NCI-H2196 (cell line): ENCODE measurements around the gene KRT83.

Experiments used
- DNase-seq: peaks from one replicate; lab custom pipeline; 2025; ENCODE audit not compliant: unreplicated experiment; lab: John Stamatoyannopoulos, UW

KRT83 gene

DNA sequence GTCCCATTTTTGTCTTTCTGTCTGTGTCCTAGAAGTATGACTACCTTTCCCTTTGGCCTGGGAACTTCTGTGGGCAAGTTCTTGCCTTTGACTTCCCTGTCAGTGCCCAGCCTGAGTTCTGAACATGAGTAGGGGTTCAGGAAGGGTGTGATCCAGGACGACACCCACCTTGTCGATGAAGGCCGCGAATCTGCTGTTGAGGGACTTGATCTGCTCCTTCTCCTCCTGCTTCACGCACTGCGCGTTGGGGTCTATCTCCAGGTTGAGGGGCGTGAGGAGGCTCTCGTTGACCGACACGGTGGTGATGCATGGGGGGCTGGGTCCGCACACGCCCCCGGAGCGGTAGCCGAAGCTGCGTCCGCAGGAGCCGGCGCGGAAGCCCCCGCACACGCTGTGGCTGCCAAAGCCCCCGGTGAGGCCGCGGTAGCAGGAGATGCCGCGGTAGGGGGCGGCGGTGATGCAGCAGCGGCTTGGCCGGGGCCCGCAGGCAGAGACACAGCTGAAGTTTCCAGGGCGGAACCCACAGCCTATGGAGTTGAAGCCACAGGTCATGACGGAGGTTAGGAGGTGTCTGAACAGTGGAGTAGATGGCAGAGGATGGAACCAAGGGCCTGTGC lies at the start of gene KRT83:
Gene KRT83, minus strand, starts transcription at position 615 of the 617 bp plus-strand sequence. Its CDS starts 63 bp downstream, at position 552.
- DNase-seq = no peak

DNA sequence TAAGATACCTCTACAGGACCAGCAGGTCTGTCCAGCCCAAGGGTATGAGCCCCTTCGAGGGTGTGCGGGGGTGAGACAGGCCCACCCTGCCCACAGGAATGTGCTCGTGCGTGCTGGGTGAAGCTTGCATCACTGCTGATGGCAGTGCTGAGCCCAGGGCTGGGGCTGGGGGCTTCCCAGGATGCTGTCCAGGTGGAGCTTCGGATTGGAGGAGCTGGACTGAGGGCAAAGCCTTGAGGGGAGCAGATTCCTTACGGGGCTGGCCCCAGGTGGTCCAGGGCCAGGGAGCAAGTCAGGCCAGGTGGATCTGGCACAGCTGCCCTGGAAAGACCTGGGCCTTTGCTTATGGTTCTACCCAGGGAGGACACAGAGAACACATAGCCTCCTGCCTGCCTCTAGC lies 48.6 kb upstream of the KRT83 start:
- no peak for DNase-seq

GRCh38 chr12:52369211-52369610 lies 48.0 kb upstream of the KRT83 start:
- DNase-seq = no peak

DNA sequence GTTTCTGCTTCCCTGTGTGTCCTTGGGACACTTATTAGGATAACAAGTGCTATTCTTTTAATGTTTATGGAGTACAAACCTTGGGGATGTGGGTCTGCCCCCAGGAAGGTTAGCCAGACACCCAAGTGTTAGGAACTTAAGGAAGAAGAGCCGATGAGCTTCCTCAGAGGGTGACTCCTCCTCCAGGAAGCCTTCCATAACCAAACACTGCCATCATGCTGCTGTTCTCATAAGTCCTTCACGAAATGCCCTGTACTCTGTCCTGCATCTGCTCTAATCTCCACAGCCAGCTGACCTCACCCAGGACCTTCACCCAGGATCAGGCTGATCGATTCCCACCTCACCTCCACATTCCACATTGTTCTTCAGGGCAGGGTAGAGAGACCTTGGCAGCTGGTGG lies 47.3 kb upstream of the KRT83 start:
- no peak for DNase-seq

DNA sequence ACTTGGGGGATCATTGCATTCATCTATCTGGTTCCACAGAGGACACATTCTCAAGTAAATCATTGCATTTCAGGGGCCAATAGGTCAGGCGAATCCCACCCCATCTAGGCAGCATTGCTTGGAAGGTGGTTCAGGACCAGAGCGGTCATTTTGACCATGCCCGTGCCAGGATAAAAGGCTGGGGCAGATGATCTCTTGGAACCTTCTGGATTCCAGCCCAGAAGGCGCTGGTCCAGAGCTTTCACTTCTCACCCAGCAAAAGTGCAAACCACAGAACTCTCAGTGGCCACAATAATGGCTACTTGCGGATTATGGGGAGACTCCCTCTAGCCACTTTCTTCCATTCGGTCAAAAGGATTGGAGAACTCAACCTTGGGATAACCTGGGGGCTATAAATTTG lies 46.7 kb upstream of the KRT83 start:
- no peak for DNase-seq

- no peak for DNase-seq
Measured at GRCh38 chr12:52366738-52367485, 45.7 kb upstream of the KRT83 start, which contains the start of gene KRT85. TSS of gene KRT85 (minus strand) at chr12:52367481. CDS start at chr12:52367405, 76 bp downstream.

DNA sequence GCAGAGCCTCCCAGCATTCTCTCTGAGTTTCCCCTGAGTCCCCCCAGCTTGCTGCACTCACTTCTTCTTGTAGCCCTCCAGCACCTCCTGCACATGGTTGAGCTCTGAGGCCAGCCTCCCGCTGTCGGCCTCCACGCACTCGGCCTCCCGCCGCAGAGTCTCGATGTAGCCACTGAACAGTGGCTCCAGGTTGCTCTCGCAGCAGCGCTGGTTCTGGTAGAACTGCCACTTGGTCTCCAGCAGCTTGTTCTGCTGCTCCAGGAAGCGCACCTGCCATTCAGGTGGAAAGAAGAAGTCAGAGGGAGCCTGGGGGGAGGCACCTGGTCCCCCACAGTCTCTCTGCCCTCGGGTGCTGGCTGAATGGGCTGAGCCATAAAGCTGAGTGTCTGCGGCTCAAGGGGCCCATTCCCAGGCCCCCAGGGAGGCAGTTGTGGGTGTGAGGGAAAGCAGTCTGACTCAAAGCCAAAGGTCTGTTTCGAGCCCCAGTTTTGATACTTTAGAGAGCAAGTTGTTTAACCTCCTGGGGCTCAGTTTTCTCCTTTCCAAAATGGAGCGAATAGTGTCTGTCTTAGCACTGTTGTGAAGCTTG lies 43.8 kb upstream of the KRT83 start:
- DNase-seq = no peak

DNA sequence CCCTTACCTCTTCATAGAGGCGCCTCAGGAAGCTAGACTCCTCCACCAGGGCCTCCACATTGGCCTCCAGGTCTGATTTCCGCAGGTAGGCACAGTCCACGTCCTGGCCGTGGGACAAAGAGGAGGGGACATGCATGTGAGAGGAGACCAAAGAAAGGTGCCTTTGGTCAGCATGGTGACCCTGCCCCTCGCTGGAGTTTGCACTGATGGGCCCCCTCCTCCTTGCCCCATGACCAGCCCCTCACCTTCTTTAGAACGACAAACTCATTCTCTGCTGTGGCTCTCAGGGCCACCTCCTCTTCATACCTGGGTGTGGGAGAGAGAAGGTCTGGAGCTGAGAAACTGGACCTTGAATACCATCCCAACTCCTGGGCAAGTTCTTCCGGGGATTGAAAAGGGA lies 42.9 kb upstream of the KRT83 start:
- DNase-seq = no peak

DNA sequence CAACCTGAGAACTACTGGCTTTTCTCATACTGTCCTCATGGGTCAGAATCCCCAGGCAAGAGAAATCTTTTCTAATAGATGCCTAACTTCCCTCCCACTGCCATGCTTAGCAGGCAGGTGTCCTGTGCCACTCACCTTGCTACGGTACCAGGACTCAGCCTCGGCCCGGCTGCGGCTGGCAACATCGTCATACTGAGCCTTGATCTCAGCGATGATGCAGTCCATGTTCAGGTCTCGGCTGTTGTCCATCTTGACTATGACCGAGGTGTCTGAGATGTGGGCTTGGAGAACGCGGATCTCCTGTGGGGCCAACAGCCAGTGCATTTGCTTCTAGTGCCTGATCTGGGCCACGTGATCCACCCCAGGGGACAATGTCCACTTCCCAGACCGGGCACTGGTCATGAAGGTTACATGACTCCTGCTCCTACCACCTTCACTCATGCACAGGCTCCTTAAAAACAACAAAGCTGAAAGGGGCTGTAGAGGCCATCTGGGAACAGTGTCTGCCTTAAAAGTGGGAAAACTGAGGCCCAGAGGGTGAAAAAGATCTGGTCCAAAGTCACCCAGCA lies 42.0 kb upstream of the KRT83 start:
- no peak for DNase-seq

- no peak for DNase-seq
Measured at GRCh38 chr12:52362118-52362726, 41.0 kb upstream of the KRT83 start.

GRCh38 chr12:52361553-52361952 lies 40.4 kb upstream of the KRT83 start:
- DNase-seq = no peak

- no peak for DNase-seq
Measured at GRCh38 chr12:52360663-52361271, 39.6 kb upstream of the KRT83 start.

GRCh38 chr12:52360106-52360662 lies 39.0 kb upstream of the KRT83 start:
- DNase-seq = no peak

GRCh38 chr12:52359621-52360061 lies 38.4 kb upstream of the KRT83 start:
- DNase-seq = no peak

DNA sequence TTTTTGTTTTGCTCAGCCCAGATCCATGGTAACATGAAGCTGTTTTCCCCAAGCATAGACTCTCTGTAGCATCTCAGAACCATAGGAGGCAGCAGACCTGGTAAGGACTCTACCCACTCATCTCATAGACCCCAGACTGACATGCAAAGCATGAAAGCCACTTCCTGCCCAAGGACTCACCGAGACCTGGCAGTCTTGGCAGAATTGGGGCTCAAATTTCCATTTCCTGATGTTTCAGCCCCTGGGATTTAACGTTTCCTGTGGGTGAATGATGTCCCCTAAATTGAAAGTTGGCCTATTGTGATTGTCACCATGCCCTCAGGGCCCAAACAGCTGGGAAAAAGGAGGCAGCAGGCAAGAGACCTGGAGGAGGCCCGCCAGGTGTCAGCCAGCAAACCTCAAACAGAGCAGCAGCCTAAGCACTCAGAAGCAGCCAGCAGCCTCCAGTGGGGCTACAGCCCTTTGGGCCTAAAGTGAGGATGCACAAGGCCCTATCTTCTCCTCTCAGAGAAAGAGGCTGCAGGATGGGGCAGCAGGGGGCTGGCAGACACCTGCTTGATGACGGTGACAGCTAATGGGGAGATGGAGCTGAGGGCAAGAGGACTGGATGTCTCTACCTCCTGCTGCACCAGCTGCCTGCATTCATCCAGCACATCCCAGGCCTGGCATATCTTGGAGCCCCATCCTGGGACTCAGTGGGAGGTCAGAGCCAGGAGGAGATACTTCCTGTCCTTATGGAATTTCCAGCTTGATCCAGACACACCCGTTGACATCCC lies 37.6 kb upstream of the KRT83 start:
- DNase-seq = no peak

- DNase-seq = no peak
Measured at GRCh38 chr12:52356762-52357580, 35.8 kb upstream of the KRT83 start.

GRCh38 chr12:52356031-52356761 lies 35.0 kb upstream of the KRT83 start:
- DNase-seq = no peak

DNA sequence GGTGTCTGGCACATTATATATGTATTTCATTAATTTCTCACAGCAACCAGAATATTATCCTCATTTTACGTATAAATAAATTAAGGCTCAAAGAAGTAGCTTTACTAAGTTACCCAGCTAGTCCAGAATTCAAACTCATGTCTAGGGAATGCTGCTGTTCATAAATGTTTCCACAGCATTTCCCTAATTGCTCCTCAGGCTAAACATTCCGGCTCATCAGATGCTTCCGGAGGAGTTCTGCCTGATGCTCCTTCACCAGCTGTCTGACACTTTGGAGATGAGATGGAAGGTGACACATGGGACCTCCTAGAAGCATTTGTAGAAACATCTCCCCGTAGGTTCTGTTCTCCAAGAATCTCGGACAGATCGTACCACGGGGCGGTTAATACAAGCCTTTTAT lies 34.0 kb upstream of the KRT83 start:
- no peak for DNase-seq
